HG03060 (cell line): Measurements from ENCODE around the gene ESRRB.

Source experiments
- ATAC-seq: cut with Tn5 transposase; IDR thresholded peaks from one replicate; pipeline ENCODE4 v1.9.1; 2021; ENCODE audit warnings: low read depth, moderate number of reproducible peaks; ENCODE audit not compliant: unreplicated experiment

Gene ESRRB

DNA sequence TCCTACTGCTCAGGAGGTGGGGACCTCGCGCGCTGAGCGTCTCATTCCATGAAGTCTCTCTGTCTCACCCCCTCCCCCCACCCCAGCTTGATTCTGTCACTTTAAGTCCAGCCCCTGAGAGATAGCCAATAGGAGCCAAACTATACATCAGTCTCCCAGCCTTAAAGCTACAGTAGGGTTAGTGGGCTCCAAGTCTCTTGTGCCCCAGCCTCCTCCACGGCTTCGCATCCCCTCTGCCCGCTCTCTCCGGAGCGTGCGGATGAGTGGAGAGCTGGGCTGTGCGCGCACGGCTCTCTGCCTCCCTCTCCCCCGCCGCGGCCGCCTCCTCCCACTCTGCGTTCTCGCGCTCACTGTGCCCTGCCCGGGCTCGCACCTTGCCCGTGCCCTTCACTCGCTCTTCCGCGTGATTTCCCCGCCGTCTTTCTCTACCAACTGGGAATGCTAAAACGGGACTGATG is at the start of gene ESRRB:
Gene ESRRB (plus strand): TSS at position 191 of the 458 bp plus-strand sequence. CDS start 265 bp downstream, at position 456.
- no peak for ATAC-seq

DNA sequence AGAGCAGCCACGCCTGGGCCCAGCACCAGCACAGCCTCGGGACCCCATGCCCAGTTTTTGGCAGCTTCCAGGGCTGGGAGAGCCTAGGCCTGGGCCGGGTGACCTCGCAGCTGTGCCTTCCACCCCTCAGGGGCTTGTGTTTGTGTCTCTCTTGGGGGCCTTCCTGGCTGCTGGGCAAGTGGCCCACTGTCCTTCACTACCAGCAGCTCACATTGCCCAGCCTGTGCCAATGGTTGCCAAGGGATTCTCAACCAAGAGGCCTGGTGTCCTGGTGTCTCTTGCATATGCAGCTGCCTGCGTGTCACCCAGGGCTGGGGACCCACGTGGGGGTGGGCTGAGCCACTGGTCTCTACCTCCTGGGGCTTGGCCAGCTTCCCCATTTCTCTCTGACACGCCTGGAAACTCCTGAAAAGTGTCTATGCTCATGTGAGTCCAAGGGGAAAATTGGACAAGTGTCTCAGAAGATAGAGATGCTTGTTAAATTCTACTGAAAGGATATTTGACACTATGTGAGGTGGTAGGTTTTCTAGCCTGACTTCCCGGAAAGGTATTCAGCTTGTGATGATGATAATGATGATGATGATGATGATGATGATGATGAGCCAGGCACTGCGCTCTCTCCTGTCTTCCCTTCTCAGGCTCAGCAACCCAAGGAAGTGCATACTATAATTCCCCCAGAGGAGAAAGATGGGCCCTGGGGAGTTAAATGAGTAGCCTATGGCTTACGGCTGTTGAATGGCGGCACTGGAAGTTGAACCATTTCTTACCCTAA is 48.8 kb upstream of the ESRRB start:
- ATAC-seq: no peak

DNA sequence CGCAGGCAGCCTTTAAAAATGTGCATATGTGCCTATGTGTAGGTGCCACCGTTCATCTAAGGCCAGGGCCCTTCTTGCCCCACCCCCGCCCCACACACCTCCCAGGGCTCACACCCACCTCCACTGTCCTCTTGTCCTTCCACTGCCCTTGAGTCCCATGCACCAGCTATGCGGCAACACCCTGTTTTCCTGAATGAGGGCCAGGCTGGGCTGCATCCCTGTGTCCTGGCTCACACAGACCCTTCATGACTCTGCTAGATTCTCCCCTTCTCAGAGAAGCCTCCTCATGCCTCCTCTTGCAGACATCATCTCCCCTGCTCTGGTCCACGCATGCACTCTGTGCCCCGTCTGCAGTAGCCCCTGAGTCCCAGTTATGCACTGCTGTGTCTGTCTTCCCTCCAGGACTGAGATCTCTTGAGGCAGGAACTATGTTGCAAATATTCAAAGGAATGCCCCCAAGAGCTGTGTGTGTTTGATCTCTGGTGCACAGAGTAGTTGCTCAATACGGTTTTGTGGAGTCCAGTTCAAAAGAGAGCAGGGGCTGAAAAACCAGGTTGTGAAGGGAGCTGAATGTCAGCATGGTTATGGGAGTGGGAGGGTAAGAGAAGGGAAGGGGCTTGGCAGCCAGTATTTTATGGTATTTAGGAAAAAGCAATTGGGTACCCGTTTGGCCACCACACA is 47.3 kb upstream of the ESRRB start:
- ATAC-seq: no peak

DNA sequence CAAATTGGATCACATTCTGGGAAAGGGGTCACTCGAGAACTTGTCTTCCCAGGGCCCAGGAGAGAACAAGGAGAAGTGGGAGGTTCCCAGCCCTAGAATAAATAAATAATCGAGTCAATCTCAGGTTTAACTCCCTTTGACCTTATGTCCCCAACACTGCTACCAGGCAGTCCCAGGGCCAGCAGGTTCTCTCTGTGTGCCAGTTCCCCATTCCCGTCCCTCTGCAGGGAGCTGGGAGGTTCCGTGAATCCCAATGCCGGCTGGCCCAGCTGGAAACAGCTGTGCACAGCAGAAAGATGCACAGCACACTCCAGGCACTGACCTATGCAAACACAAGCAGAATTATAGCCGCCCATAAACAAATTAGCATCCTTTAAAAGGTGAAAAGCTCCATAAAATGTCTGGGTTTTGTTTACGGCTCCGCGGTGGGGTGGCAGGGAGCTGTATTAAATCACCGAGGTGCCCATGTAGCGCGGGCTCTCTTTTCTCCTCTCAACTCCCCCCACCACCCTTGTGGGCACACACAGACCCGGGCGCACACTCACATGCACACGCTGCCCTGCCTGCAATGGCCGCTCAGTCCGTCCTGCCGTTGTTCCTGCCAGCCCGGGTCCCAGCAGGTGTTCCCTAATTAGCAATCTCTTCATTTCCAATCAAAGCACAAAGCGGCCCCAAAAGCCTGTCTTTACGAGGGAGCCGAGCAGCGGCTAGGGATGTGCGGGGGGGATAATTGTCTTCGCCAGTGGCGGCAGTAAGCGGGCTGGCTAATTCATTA is 46.6 kb upstream of the ESRRB start:
- no peak for ATAC-seq

DNA sequence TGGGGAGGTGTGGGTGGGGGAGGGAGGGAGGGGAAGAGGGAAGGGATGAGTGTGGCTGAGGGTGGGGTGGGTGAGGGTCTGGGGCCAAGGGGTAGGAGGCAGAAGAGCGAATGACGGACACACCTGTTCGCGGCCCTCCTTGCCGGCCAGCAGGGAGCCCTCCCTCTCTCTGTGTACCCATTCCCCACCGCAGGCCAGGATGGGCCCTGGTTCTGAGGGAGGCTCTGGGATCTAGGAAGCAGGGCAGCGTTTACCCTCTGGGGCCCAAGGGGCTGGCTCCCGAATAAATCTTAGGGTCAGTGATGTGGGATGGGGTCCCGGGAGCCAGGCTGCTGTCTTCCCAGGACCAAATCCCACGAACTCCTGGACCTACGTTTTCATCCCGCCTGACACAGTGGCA is 46.0 kb upstream of the ESRRB start:
- ATAC-seq: no peak

DNA sequence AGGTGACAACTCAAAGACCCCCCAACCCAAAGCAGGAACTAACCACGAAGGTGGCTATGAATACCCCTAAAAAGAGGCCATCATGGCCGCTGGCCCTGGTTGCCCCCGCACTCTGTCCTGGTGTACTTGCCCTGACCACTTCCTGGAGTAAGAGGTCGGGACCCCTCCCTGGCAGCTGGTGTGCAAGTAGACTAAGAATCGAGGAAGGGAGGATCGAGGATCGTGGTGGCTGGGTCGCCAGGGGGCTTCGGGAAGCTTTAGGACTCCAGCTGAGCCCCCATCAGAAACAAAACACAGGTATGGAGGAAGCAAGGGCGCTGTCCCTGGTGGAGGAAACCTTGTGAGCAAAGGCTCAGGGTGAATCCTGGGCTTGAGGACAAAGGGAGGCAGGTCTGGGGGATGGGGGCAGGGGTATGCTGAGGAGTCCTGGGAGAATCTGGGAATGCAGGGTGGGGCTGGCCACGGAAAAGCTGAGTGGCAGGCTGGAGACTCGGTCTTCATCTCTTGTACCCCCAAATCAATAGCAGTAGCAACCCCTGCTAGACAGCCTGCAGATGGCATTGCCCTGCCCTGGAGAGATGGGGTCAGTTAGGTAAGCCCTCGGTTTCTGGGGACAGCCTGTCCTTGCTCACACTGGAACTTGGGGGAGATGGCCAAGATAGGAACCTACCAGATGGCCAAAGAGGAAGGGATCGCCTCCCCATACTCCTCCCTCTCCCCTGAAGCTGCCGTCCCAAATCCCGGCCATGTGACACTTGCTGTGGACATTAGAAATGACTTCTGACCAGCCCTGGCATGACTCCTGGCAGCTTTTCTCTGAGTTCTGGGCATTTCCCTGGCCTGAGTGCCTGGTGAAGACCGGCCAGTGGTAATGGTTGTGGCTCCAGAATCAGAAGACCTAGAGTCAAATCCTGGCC is 45.3 kb upstream of the ESRRB start:
- ATAC-seq: no peak

DNA sequence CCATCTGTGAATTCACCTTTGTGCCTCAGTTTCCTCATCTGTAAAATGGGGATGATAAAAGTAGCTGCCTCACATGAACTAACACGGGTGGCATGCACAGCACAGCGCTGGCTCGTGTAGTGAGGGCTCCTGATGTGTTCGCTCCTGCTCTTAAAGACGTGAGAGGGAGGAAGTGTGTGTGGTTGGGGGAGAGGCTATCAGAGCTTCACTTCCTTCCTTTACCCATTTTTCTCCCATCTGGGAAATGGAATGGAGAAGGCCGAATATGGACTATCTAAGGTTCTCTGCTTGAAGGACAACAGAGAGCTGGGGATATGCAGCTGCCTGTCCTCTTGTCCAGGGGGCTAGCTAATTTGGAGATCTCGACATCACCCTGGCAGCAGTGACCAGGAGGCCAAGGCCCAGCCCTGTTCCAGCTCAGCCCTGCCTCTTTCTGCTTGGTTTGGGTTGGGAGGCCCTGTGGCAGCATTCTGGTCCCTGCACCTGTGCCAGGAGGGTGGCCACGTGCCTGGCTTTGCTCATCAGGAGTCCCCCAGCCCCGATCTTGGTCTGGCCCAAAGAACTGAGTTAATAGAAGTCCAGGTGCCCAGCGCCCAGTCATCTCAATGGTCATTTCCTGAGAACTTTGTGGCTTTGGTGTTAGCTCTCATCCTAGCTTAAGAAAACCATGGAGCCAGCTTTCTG is 44.5 kb upstream of the ESRRB start:
- no peak for ATAC-seq

DNA sequence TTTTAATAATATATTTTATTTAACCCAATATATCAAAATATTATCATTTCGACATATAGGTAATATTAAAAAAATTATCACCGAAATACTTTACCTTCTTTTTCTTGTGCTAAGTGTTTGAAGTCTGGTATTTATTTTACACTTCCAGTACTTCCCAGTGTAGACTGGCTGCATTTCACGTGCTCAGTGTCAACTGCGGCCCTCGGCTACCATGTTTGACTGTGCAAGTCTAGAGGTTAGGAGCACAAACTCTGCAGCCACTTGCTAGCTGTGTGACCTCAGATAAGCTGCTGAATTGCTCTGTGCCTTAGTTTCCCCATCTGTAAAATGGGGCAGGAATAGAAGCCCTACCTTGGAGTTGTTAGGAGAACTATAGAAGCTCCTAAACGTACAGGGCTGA is 42.3 kb upstream of the ESRRB start:
- no peak for ATAC-seq

DNA sequence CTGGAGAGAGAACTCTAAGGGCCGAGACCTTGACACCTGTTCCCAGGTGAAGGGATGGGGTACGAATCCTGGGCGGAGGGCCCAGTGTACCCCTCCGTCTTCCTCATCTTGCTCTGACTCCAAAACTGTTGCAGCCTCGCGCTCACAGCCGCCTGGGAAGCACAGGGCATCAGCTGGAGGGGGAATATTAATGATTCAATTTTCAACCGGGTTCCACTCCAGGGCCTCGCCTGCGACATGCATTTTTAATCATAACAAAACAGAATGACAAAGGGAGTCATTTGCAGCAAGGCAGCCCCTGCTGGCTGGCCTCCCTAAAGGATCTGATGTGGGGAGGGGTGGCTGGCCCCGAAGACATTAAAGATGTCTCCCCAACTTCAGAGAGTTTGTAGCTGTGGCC is 41.6 kb upstream of the ESRRB start:
- ATAC-seq: no peak

DNA sequence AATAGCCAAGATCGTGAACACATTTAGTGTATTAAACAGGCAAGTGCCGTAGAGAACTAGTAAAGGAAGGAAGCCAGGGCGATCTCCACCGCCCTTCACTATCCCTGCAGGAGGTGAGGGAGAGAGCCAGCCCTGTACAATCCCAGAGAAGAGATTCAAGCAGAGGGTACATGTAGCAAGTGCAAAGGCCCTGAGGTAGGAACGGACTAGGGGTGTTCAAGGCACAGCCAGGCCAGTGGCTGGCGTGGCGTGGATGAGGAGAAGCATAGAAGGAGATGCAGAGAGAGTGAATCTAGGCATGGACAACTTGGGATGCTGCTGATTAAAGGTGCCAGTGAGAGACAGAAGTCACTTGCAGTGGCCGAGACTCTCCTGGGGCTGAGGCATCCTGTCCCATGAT is 39.1 kb upstream of the ESRRB start:
- no peak for ATAC-seq

DNA sequence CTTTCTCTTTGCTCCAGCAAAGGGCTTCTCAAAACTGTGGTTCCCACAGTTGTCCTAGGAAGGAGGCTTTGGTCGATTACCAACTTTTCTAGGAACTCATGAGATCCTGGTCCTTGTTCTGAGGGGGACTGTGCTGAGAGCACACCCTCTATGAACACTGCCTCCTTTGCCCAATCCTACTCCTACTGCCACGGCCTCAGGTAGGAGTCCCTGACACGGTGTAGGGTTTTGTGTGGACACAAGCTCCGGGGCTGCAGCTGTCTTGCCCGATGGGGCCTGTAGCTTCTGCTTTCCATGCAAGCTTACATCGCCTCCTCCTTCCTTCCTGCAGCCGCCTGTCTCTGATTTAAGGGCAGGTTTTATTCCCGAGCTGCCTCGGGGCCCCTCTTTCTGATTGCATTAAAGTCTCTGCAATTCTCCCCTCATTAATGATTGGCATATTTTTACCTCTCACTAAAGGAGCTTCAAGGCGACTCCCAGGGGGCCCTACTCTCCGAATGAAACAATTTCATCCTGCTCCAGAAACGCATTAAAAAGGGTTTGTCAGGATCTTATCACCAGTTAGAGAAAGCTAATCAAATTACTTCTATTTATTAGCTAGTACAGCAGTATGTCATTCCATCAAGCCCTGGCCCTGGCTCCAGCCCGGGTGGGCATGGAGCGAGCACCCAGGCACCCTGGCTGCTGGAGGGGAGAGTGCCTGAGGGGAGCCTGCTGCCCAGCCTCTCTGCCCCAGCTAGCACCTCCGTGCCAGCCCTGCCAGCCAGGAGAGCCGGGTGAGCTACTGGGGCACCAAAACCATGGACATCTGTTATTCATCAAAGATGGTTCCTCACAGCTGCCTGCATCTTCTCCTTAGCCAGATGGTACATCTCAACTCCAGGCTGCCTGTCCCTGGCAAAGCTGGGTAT is 38.0 kb upstream of the ESRRB start:
- ATAC-seq: no peak

DNA sequence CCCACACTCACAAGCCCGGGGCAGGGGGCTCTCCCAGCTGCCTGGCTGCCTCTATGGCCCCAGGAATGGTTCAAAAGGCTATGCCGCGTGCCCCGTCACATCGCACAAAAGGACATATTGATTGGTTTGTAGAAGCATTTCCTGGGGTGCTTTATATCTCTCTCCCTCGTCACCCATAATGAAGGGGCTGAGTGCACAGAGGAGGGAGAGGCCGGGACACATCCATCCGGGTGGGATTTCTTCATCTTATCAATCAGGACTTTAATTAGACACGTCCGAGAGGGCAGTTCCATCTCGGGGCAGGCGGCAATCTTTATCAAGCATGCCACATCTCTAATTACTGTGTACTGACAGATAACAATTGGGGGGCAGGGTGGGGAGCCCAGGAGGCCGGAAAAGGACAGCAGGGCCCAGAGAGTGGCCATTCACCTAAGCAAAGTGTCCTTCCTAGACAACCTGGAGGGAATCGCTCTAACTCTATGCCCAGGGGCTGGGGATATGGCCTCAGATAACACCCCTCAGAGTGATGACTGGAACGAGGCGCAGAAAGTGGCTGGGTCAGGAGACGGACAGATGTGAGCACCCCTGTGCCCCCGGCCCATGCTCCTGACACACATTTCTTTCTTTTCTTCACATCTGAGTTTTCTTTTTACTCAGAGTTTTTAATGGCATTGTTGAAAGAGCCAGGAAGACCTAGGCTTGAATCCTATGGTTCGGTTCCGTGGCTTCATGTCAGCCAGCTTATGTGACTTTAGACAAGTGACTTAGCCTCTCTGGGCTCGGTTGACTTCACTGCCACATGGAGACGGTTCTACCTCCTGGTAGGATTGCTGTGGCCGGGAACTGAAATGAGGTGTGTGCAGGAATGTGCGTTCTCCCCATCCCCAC is 36.0 kb upstream of the ESRRB start:
- ATAC-seq: no peak

DNA sequence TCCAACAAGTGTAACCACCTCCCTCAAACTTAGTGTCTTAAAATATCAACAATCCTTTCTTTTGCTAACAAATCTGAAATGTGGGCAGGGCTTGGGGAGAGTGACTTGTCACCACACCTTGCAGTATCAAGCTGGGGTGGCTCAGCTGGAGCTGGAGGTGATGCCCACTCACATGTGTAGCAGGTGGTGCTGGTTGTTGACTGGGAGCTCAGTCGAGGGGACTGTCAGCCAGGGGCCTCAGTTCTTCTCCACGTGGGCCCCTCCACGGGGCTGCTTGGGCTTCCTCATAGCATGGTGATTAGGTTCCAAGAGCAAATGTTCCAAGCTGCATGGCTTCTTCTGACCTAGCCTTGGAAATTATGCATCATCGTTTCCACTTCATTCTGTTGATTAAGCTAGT is 32.6 kb upstream of the ESRRB start:
- no peak for ATAC-seq

DNA sequence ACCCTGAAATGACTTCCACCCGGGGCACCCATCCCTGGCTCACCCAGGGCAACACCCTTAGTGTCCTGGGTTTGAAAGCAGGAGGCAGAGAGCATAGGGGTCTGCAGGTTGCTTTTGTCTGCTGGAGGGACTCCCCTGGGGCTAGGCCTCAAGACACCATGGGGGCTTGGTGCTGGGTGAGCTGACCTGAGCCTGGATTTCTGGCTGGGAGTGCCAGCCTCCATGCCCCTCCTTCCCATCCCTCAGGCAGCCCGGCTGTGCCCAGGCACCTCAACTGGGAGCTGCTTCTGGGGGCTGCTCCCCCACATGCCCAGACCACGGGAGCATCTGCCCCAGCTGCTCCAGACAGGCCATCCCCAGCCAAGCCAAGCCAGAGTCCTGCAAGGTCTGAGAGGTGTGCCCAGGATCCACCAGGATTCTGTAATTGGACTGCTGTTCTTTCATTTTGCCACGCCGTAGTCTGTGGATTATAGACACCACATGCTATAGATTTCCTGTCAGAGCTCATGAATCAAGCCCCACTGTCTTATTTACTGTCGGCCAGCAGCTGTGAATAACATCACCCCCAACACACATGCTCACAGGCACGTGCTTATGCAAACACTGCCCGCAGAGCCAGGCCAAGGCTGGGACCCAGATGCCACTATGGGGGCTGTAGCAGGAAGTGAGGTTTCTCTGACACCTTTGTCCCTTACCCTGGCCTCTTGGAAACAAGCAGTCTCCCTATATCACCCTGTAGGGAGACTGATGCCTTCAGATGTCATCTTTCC is 29.4 kb upstream of the ESRRB start:
- ATAC-seq: no peak

DNA sequence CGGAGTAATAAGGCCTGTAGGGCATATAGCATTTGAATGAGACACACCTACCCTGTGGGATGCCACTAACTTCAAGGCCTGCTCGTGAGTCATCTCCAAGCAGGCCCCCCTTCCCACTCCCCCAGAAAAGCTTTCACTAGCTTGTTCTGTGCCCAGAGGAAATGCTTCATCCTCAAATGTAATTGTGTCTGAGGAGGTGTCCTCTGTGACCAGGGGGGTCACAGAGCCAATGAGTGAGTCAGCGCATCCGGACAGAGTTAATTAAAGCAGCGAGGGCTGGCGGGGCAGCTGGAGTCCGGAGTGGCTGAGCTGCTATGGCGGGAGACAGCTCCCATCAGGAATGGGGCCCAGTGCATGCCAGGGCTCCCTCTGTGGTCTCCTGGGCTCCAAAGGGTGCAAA is 27.0 kb upstream of the ESRRB start:
- ATAC-seq: no peak

DNA sequence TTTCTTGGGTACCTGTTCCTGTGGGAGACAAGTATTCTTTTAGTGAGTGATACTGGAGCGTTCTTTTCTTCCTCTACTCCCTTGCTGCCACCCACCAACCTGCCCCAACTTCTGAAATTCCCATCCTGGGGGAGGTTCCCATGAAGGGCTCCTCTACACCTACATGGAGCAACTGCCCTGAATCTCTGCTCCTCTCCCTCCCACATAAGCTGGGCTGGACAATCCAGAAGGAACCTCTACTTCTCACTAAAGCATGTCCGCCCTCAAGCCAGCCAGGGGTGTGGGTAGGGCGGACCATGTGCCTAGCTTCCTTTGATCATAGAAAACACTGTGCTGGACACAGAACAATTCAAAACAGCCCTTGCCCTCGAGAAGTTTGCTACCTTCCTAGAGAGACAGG is 25.9 kb upstream of the ESRRB start:
- ATAC-seq: no peak

DNA sequence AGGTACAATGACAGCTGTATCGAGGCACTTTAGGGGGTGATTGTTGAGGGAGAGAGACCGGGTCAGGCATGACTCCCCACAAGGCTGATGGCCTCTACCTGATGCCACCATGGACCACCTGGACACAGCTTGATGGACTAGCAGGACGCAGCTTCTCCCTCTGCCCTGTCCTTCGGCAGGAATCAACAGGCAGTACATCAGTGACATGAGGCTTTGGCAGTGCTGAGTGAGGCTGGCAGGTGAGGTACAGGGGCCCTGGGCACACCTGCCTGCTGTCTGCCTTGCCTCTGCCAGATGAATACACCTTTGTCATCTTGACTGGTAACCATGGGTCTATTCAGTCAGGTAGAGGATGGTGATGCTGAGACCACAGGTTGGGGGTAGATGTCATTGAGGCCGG is 25.3 kb upstream of the ESRRB start:
- ATAC-seq: no peak
